Central memory CD8-positive, alpha-beta T cell (primary cell): ENCODE data around the gene SORL1.

Experiments
- ATAC-seq: fragments of 150-1000 bp; cut with Tn5 transposase; replicated peaks from 2 replicates; pipeline ENCODE4 v1.10.0; 2022; ENCODE audit warnings: mild to moderate bottlenecking, moderate FRiP score, moderate number of reproducible peaks; ENCODE audit not compliant: poor library complexity, severe bottlenecking; ENCODE audit errors: extremely low read depth
- DNase-seq, 2 donors: peaks; one replicate each; pipeline ENCODE4 v3.0.0; 2021; ENCODE audit warnings: low spot score in 2 of 2
- H3K27ac Mint-ChIP-seq: one replicate; pipeline ENCODE4 v1.8.0; 2022; ENCODE audit warnings: low read depth, mild to moderate bottlenecking, moderate library complexity, mixed read lengths
- H3K27me3 Mint-ChIP-seq: one replicate; pipeline ENCODE4 v1.8.0; 2022; ENCODE audit warnings: mixed read lengths
- H3K36me3 Mint-ChIP-seq: one replicate; pipeline ENCODE4 v1.8.0; 2022; ENCODE audit warnings: mild to moderate bottlenecking, moderate library complexity, mixed read lengths; ENCODE audit not compliant: insufficient read depth
- H3K4me1 Mint-ChIP-seq: one replicate; pipeline ENCODE4 v1.8.0; 2022; ENCODE audit warnings: mixed read lengths
- H3K4me3 Mint-ChIP-seq: one replicate; pipeline ENCODE4 v1.8.0; 2022; ENCODE audit warnings: mild to moderate bottlenecking, moderate library complexity, mixed read lengths
- H3K9me3 Mint-ChIP-seq: one replicate; pipeline ENCODE4 v1.8.0; 2022; ENCODE audit warnings: mixed read lengths

The SORL1 gene

DNA sequence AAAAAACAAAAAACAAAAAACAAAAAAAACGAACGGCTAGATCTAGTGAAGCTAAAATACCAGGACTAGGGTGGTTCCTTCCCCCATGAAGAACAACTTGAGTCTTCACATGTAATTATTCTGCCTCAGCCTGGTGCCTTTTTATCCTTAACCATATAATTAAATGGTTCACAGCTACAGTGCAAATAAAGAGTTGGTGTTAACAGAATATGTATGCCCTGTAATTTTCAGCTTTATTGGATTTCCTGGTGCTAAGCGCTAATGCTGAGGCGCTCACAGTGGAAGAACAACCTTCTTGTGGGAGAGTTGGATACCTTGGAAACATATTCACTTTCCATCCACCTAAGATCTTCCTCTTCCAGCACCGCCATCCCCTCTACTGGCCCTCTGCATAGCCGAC, 159.1 kb downstream of the SORL1 start:
- Mint-ChIP-seq H3K27ac (no peak overlapping the region), H3K4me3 (no peak overlapping the region), H3K4me1 (peaks cover 6% of the 10 kb centered on the region), H3K36me3 (peaks cover 87% of the 10 kb centered on the region), H3K9me3 (no peaks in the 10 kb centered on the region), H3K27me3 (no peaks in the 10 kb centered on the region)
- DNase-seq (no peak), ATAC-seq (no peak)

DNA sequence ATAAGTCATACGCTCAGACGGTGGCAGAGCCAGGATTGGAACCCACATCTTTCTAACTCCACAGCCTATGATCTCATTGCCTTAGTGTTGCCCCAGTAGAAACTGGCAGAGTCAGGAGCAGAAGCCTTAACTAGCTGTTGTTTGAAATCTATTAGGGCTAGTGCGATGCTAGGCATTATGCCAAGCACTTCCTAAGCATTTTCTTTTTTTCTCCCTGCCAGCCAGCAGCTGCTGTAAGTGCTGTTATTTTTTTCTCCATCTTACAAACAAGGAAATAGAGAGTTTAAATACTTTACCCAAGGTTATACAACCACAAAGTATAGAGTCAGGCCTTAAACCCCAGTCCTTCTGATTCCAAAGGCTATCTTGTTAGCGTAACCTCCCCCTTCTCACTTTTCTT, 161.6 kb downstream of the SORL1 start:
- Mint-ChIP-seq H3K36me3 (peaks cover 88% of the 10 kb centered on the region), H3K9me3 (no peaks in the 10 kb centered on the region), H3K27me3 (no peaks in the 10 kb centered on the region), H3K27ac (no peak overlapping the region), H3K4me1 (peaks cover 12% of the 10 kb centered on the region), H3K4me3 (no peak overlapping the region)
- DNase-seq, result no peak
- no peak for ATAC-seq

DNA sequence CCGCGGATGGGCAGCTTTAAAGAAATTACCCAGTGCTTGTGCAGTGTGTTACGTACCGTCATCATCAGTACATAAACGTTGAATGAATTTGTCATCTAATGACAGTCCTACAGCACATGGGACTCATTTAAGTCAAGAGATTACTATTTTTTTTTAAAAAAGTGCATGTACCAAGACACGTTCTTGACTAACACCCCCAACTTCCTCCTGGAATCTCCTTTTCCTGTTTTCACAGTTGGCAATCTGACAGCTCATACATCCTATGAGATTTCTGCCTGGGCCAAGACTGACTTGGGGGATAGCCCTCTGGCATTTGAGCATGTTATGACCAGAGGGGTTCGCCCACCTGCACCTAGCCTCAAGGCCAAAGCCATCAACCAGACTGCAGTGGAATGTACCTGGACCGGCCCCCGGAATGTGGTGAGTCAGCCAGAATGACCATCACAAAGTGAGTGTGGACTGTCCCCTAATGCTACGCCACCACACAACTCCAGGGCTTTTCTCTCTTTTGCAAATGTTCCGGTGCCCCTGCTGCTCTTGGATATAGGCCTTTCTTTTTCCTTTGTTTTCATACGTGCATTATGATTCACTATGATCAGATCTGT, 162.6 kb downstream of the SORL1 start:
- no peak for DNase-seq
- peak overlapping the region; percentile 38 for H3K27ac Mint-ChIP-seq
- H3K36me3 Mint-ChIP-seq, result peaks cover 87% of the 10 kb centered on the region

DNA sequence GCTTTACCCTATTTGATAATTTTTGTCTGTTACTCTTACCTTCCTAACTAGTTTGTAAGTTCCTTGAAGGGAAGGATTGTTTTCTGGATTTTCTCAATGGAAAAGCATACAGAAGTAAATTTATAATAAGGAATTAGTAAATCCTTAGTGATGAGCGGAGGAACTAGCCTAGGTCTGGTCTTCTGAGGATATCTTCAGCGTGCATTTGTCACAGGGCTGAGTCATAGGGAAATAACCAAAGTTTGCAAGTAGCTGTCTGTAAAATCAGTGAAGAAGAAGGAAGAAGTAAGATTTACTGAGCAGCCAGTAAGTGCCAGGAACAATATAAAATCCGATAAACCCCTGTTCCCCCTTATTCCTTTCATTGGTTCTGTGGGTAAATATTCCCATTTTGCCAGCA, 163.4 kb downstream of the SORL1 start:
- Mint-ChIP-seq H3K4me3 (no peak overlapping the region), H3K4me1 (peaks cover 12% of the 10 kb centered on the region), H3K27ac (peak overlapping the region; percentile 38), H3K36me3 (peaks cover 91% of the 10 kb centered on the region), H3K27me3 (no peaks in the 10 kb centered on the region), H3K9me3 (no peaks in the 10 kb centered on the region)
- ATAC-seq (no peak), DNase-seq (no peak)

More for the DNA sequence above, 162.6 kb downstream of the SORL1 start:
- H3K4me3 Mint-ChIP-seq, result no peak overlapping the region
- peaks cover 12% of the 10 kb centered on the region for H3K4me1 Mint-ChIP-seq
- no peaks in the 10 kb centered on the region for H3K9me3 Mint-ChIP-seq
- H3K27me3 Mint-ChIP-seq, result no peaks in the 10 kb centered on the region
- ATAC-seq, result no peak

DNA sequence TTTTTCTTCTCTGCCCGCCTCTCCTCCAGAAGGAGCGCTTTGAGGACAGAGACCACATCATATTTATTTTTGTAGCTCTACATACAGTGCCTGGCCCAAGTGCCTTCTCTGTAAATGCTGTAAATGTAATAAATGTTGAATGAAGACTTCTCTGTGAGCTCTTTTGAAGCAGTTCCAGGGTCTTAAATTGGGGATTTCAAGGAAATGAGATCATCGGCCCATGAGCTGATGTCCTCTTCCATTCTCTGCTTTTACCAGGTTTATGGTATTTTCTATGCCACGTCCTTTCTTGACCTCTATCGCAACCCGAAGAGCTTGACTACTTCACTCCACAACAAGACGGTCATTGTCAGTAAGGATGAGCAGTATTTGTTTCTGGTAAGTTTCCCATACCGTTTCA, 166.4 kb downstream of the SORL1 start:
- Mint-ChIP-seq H3K4me1 (peaks cover 12% of the 10 kb centered on the region), H3K4me3 (no peak overlapping the region), H3K27ac (peak overlapping the region; percentile 36), H3K9me3 (no peaks in the 10 kb centered on the region), H3K36me3 (peaks cover 92% of the 10 kb centered on the region), H3K27me3 (no peaks in the 10 kb centered on the region)
- DNase-seq, result no peak
- ATAC-seq, result no peak

DNA sequence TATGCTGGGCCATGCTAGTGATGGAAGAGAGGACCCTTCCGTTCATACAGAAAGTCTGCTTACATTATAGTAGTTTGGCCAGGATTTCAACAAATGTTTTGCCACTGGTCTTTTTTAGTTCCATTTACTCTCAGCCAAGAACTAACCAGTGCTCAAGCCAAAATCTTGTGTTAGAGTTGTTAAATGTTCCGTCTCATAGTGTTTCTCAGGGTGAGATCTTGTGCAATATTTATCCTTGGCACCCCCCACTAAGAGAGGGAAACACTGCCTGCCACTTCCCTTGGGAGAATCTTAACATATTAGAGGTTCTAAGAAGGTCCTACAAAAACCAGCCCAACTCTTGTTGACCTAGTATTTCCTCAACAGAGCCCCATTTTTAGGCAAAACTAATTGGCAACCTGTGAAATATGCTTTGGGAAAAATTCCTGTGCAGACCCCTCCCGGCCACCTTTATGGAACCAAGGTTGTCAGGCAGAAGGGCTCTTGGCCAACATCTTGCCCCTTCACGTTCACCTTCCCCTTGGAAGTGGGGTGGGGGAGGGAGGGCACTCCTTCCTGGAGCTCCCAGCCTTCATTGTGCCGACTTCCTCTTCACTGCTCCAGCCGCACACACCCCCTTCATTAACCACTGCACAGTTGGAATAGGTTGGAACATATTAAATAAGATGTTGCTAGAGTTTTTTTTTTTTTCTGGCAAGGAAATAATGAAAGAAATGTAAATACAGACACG, 173.8 kb downstream of the SORL1 start:
- no peaks in the 10 kb centered on the region for H3K9me3 Mint-ChIP-seq
- no peaks in the 10 kb centered on the region for H3K27me3 Mint-ChIP-seq
- H3K4me3 Mint-ChIP-seq, result no peak overlapping the region
- DNase-seq (no peak), ATAC-seq (no peak)
- peaks cover 90% of the 10 kb centered on the region for H3K36me3 Mint-ChIP-seq
- H3K27ac Mint-ChIP-seq, result no peak overlapping the region
- H3K4me1 Mint-ChIP-seq, result peaks cover 6% of the 10 kb centered on the region

DNA sequence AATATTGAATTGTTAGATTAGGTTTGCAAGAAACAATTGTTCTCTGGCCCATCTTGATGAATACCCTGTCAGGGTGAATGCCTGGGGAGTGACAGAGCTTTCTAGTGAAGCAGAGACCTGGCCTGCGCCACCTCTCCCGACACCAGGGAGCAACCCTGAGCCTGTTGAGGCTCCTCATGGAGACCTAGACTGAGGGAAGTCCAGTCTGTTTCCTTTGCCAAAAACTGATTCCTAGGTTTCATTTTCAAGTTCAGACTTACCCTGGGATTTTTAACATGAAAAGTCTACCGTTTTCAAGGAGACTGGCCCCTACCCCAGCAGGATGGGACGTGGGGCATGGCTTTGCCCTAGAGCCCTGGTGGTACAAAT, 174.4 kb downstream of the SORL1 start:
- H3K27me3 Mint-ChIP-seq, result no peaks in the 10 kb centered on the region
- no peaks in the 10 kb centered on the region for H3K9me3 Mint-ChIP-seq
- H3K36me3 Mint-ChIP-seq, result peaks cover 87% of the 10 kb centered on the region
- peaks cover 6% of the 10 kb centered on the region for H3K4me1 Mint-ChIP-seq
- no peak overlapping the region for H3K4me3 Mint-ChIP-seq
- ATAC-seq, result no peak
- DNase-seq, result no peak
- no peak overlapping the region for H3K27ac Mint-ChIP-seq

DNA sequence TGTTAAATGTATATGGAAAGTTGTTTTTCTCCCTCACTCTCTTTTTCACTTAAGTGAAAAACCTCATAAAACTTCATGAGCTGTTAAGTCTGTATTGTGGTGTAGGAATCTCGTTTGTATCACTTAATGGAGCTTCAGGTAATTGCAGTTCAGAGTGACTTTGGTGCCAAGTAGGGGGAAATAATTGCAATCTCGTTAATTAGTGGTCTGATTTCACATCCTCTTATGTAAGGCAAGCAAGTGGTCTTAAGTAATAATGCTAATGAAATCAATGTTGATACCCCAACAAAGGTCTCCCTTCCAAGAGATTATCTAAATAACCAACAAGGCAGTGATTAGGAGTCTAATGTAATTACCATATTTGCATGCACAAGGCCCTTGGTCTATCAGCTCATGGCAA, 174.9 kb downstream of the SORL1 start:
- no peaks in the 10 kb centered on the region for H3K27me3 Mint-ChIP-seq
- H3K27ac Mint-ChIP-seq, result no peak overlapping the region
- DNase-seq, result no peak
- ATAC-seq, result no peak
- H3K36me3 Mint-ChIP-seq, result peaks cover 87% of the 10 kb centered on the region
- H3K9me3 Mint-ChIP-seq, result no peaks in the 10 kb centered on the region
- peaks cover 6% of the 10 kb centered on the region for H3K4me1 Mint-ChIP-seq
- H3K4me3 Mint-ChIP-seq, result no peak overlapping the region

DNA sequence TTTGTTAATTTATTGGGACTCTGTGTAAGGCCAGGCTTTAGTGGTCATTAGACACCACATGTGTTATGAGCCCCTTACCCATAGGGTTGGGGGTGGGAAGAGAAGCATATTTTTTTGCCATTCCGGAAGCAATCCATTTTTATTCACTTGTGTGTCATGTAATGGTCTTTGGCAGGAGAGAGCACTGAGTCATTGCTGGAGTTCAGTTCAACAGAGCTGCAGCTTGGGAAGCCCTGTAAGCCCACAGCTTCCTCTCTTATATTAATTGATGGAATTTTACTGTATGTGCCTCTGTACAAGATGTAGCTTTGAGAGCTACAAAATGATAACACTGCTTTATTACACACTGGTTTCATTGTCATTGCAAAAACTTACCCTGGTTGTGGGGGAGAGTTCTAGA, 177.9 kb downstream of the SORL1 start:
- peaks cover 76% of the 10 kb centered on the region for H3K36me3 Mint-ChIP-seq
- H3K27me3 Mint-ChIP-seq, result no peaks in the 10 kb centered on the region
- no peaks in the 10 kb centered on the region for H3K9me3 Mint-ChIP-seq
- ATAC-seq (no peak), DNase-seq (no peak)
- H3K4me3 Mint-ChIP-seq, result no peak overlapping the region
- no peaks in the 10 kb centered on the region for H3K4me1 Mint-ChIP-seq
- no peak overlapping the region for H3K27ac Mint-ChIP-seq

DNA sequence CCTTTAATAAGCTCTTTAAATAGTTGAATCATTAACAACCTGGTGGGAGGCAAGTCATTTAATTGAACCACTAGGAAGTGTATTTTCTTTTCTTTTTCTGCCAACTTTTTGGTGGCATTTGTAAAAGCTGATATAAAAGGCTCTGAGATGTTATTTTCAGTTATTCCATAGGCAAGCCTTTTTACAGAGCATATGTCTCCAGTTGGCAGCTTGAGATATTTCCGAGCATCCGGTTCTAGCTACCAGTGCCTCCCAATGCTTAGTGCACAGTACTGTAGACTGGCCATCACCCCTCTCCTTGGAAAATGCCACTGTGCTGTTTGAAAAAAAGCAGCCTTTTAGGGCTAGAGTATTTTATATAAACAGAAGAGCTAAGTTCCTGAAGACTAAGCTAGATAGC, 179.3 kb downstream of the SORL1 start:
- DNase-seq (no peak), ATAC-seq (no peak)
- H3K36me3 Mint-ChIP-seq, result peaks cover 66% of the 10 kb centered on the region
- H3K4me1 Mint-ChIP-seq, result no peaks in the 10 kb centered on the region
- H3K4me3 Mint-ChIP-seq, result no peak overlapping the region
- no peaks in the 10 kb centered on the region for H3K9me3 Mint-ChIP-seq
- no peaks in the 10 kb centered on the region for H3K27me3 Mint-ChIP-seq
- no peak overlapping the region for H3K27ac Mint-ChIP-seq

DNA sequence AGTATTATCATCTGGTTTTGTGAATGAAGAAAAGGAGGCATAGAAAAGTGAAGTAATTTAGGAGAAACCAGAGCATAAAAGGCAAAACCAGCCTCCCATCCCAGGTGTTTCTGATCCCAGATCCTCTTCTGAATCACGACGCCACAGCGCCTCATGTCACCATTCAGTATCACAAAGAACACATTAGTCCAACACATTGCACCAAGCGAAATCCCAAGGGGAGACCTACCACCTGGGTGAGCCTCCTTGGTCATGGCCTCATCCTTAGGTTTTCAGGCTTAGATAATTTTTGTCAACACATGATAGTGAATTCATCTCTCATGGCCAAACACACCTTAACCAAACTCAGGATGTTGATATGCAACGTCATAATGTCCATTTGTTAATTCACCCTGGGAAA, 182.2 kb downstream of the SORL1 start:
- no peaks in the 10 kb centered on the region for H3K27me3 Mint-ChIP-seq
- no peak for DNase-seq
- H3K4me1 Mint-ChIP-seq, result peaks cover 5% of the 10 kb centered on the region
- H3K36me3 Mint-ChIP-seq, result peaks cover 41% of the 10 kb centered on the region
- no peaks in the 10 kb centered on the region for H3K9me3 Mint-ChIP-seq
- H3K4me3 Mint-ChIP-seq, result no peak overlapping the region
- H3K27ac Mint-ChIP-seq, result no peak overlapping the region
- no peak for ATAC-seq

DNA sequence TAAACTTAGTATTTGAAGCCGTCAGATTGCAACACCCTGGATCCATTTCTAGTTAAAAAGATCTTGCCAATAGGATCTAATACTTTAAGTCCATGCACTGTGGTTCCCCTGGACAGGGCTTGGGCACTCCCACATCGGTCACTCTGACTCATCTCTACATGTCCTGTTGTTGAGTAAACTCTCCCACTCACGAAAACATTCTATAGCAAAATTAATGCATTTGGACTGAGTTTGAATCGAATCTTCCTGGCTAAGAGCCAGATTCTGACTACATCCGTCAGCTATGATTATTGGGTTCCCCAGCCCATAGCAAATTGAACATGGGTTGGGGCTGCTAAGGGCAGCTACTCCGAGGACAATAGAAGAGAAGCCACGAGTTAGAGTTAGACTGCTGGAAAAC, 182.8 kb downstream of the SORL1 start:
- no peak for ATAC-seq
- no peak overlapping the region for H3K4me3 Mint-ChIP-seq

DNA sequence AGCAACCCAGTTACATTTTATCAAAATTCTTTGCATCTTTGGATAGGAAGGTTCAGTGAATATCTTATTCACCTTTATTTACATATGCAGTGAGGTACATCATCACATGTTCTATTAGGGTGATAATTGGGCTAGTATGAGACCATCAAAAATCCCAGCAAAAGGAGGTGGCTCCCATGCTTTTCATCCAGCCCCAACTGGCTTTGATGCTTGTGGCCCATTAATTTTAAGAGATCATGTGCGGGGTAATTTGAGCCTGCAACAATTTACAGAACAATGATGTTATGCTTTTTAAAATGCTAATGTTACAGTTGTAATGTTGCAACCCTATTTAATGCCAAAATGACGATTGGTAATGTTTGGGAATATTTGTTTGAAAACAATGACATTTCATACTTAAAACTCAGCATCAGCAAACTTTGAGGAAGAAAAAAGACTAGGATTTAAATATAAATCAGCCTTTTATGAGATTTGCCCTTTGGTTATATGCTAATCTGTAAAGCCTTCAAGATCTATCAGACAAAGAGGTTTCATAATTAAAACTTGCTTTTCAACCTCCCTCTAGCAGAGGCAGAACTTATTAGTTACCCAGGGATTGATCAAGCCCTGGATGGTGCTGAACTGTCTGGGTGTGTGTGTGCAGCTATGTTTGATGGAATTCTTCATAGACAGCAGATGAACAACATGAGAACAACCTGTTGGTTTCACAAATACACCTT, 184.1 kb downstream of the SORL1 start:
- Mint-ChIP-seq H3K9me3 (no peaks in the 10 kb centered on the region), H3K36me3 (peaks cover 26% of the 10 kb centered on the region), H3K4me1 (peaks cover 5% of the 10 kb centered on the region), H3K27me3 (no peaks in the 10 kb centered on the region), H3K27ac (no peak overlapping the region), H3K4me3 (no peak overlapping the region)
- ATAC-seq, result no peak
- DNase-seq, result no peak

More for the DNA sequence above, 182.8 kb downstream of the SORL1 start:
- Mint-ChIP-seq H3K36me3 (peaks cover 35% of the 10 kb centered on the region), H3K9me3 (no peaks in the 10 kb centered on the region), H3K4me1 (peaks cover 5% of the 10 kb centered on the region), H3K27me3 (no peaks in the 10 kb centered on the region), H3K27ac (no peak overlapping the region)
- no peak for DNase-seq
